ENCODE measurements around the gene HS2ST1. TPM values are rescaled to one million over a fixed set of nuclear protein-coding genes. Genes with fewer than 3 reads are reported as not detected.

HS2ST1 gene
- polyA plus RNA-seq, 3 donors: 2.6 to 6.0 (median 4.2) TPM

GRCh38 chr1:86953167-86953566 is 38.7 kb downstream of the HS2ST1 start:
- H3K79me2 ChIP-seq (ENCODE audit: insufficient read depth, low read length): no peaks in the 10 kb centered on the region
- no peak overlapping the region for H3K4me3 ChIP-seq (replicated peaks in 1 of 3; ENCODE audit: low read depth in 2 of 3, low read length in 3 of 3)
- no peak overlapping the region for H3K4me3 Mint-ChIP-seq
- H3K9ac ChIP-seq (ENCODE audit: insufficient read depth, low read length, poor library complexity, severe bottlenecking): no peak overlapping the region
- H3K4me1 Mint-ChIP-seq: no peaks in the 10 kb centered on the region
- no peak overlapping the region for H3K4me2 ChIP-seq (replicated peaks; ENCODE audit: extremely low read depth, low read length, poor library complexity, severe bottlenecking)
- no peaks in the 10 kb centered on the region for H3K4me1 ChIP-seq (ENCODE audit: control insufficient read depth in 1 of 2, insufficient read depth in 2 of 2, low read length in 2 of 2)
- intact Hi-C loops (cut with micrococcal nuclease): no loop called here
- H3K27ac Mint-ChIP-seq: no peak overlapping the region
- H3K36me3 ChIP-seq (replicated peaks in 1 of 2; ENCODE audit: control insufficient read depth in 1 of 2, insufficient read depth in 2 of 2, low read length in 2 of 2): no peaks in the 10 kb centered on the region
- no CpG with 5 or more reads among the region's 3 CpGs for WGBS (ENCODE audit: insufficient coverage)
- no peaks in the 10 kb centered on the region for H3K27me3 ChIP-seq (ENCODE audit: control insufficient read depth in 2 of 2, insufficient read depth in 2 of 2, low read length in 2 of 2)
- DNase-seq: no peak
- H3K27me3 Mint-ChIP-seq (ENCODE audit: low read depth in 3 of 3): no peaks in the 10 kb centered on the region
- no peak overlapping the region for H2AFZ ChIP-seq (ENCODE audit: insufficient read depth, low read depth, low read length, poor library complexity, severe bottlenecking)
- no peaks in the 10 kb centered on the region for H4K20me1 ChIP-seq (ENCODE audit: insufficient read depth, low read length)
- no peaks in the 10 kb centered on the region for H3K36me3 Mint-ChIP-seq
- no peak for TF ChIP-seq CTCF (IDR thresholded peaks at IDR 0.05)
- H3K9me3 ChIP-seq (replicated peaks in 1 of 2; ENCODE audit: control insufficient read depth in 1 of 2, insufficient read depth in 1 of 2, low read length in 2 of 2): no peaks in the 10 kb centered on the region
- H3K9me3 Mint-ChIP-seq: peaks cover 0 to 4% (median 0%) of the 10 kb centered on the region in 7 donors
- no peak overlapping the region for H3K27ac ChIP-seq (ENCODE audit: low read depth in 1 of 2, low read length in 2 of 2)

- no peaks in the 10 kb centered on the region for H3K27me3 ChIP-seq (ENCODE audit: control insufficient read depth in 2 of 2, insufficient read depth in 2 of 2, low read length in 2 of 2)
- H2AFZ ChIP-seq (ENCODE audit: insufficient read depth, low read depth, low read length, poor library complexity, severe bottlenecking): no peak overlapping the region
- intact Hi-C loops (cut with micrococcal nuclease): no loop called here
- no peaks in the 10 kb centered on the region for H3K36me3 Mint-ChIP-seq
- H3K27ac ChIP-seq (ENCODE audit: low read depth in 1 of 2, low read length in 2 of 2): no peak overlapping the region
- no peak for TF ChIP-seq CTCF (IDR thresholded peaks at IDR 0.05)
- no peaks in the 10 kb centered on the region for H3K36me3 ChIP-seq (replicated peaks in 1 of 2; ENCODE audit: control insufficient read depth in 1 of 2, insufficient read depth in 2 of 2, low read length in 2 of 2)
- no peak overlapping the region for H3K4me3 ChIP-seq (replicated peaks in 1 of 3; ENCODE audit: low read depth in 2 of 3, low read length in 3 of 3)
- H3K4me3 Mint-ChIP-seq: no peak overlapping the region
- H3K4me1 ChIP-seq (ENCODE audit: control insufficient read depth in 1 of 2, insufficient read depth in 2 of 2, low read length in 2 of 2): no peaks in the 10 kb centered on the region
- no peaks in the 10 kb centered on the region for H3K9me3 ChIP-seq (replicated peaks in 1 of 2; ENCODE audit: control insufficient read depth in 1 of 2, insufficient read depth in 1 of 2, low read length in 2 of 2)
- no peaks in the 10 kb centered on the region for H3K79me2 ChIP-seq (ENCODE audit: insufficient read depth, low read length)
- H3K9me3 Mint-ChIP-seq: peaks cover 0 to 4% (median 0%) of the 10 kb centered on the region in 7 donors
- no peak for DNase-seq
- no peak overlapping the region for H3K9ac ChIP-seq (ENCODE audit: insufficient read depth, low read length, poor library complexity, severe bottlenecking)
- WGBS (ENCODE audit: insufficient coverage): 100% methylated on average over 1 of the region's 3 CpGs
- no peak overlapping the region for H3K27ac Mint-ChIP-seq
- no peak overlapping the region for H3K4me2 ChIP-seq (replicated peaks; ENCODE audit: extremely low read depth, low read length, poor library complexity, severe bottlenecking)
- H3K27me3 Mint-ChIP-seq (ENCODE audit: low read depth in 3 of 3): no peaks in the 10 kb centered on the region
- no peaks in the 10 kb centered on the region for H4K20me1 ChIP-seq (ENCODE audit: insufficient read depth, low read length)
- no peaks in the 10 kb centered on the region for H3K4me1 Mint-ChIP-seq
Observed at GRCh38 chr1:86955678-86956077, 41.2 kb downstream of the HS2ST1 start.

All from CD14-positive monocyte (primary cell).